Muscle of leg (tissue), 11 donors: ENCODE data around the gene ADCY2. TPM values are rescaled to one million over a fixed set of nuclear protein-coding genes. Genes with fewer than 3 reads are reported as not detected.
A peak's percentile ranks its signal among the peaks of the same experiment; 100 is the strongest.

Experiments used
- DNase-seq: peaks from one replicate; pipeline ENCODE4 v3.0.0; 2013
- H3K27ac ChIP-seq: one replicate; pipeline ENCODE4 v1.5.1; 2013; ENCODE audit warnings: mild to moderate bottlenecking, low read length, control low read depth
- H3K27me3 ChIP-seq: one replicate; pipeline ENCODE4 v1.6.1; 2013; ENCODE audit warnings: low read length; ENCODE audit not compliant: control insufficient read depth, insufficient read depth
- H3K36me3 ChIP-seq: one replicate; pipeline ENCODE4 v1.6.1; 2013; ENCODE audit warnings: low read length; ENCODE audit not compliant: control insufficient read depth, insufficient read depth
- H3K4me1 ChIP-seq: one replicate; pipeline ENCODE4 v1.6.1; 2013; ENCODE audit warnings: low read length; ENCODE audit not compliant: control insufficient read depth, insufficient read depth
- H3K4me3 ChIP-seq: one replicate; pipeline ENCODE4 v1.5.1; 2013; ENCODE audit warnings: low read length, control low read depth
- H3K9me3 ChIP-seq: replicated peaks from 2 replicates; pipeline ENCODE4 v1.6.1; 2013; ENCODE audit warnings: low read depth, low read length; ENCODE audit not compliant: control insufficient read depth
- WGBS: methylation state at CpG from one replicate; pipeline ENCODE4 v1.1.5; 2013; ENCODE audit warnings: missing lambda C conversion rate; ENCODE audit not compliant: insufficient coverage; 5-methylcytosine and 5-hydroxymethylcytosine counted together
- polyA plus RNA-seq, 8 donors: library from polyadenylated mRNA; unstranded; fragments of 120-200 nt; gene quantifications; one replicate each; pipeline versions ENCODE4 v1.2.1 to v1.2.3, GENCODE V29; 2013; ENCODE audit warnings: inconsistent platforms in 1 of 8, low replicate concordance in 1 of 8; ENCODE audit not compliant: insufficient read length in 8 of 8, insufficient read depth in 1 of 8
- total RNA-seq: library from RNA; stranded (reverse); fragments of 120-200 nt; gene quantifications from one replicate; pipeline ENCODE4 v1.2.4, GENCODE V29; 2013

ADCY2 gene
- total and polyA plus RNA-seq, 9 donors = 17.5 to 45.9 (median 30.0) TPM

- H3K36me3 ChIP-seq = no peaks in the 10 kb centered on the region
- H3K9me3 ChIP-seq = no peaks in the 10 kb centered on the region
- DNase-seq = no peak
- H3K4me1 ChIP-seq = no peaks in the 10 kb centered on the region
- WGBS = 31% methylated on average over 3 of the region's 8 CpGs
- H3K27ac ChIP-seq = no peak overlapping the region
- no peak overlapping the region for H3K4me3 ChIP-seq
- H3K27me3 ChIP-seq = peaks cover 2% of the 10 kb centered on the region
Observed at GRCh38 chr5:7823594-7823993, 427.7 kb downstream of the ADCY2 start.

GRCh38 chr5:7824995-7825394, 429.1 kb downstream of the ADCY2 start:
- no peaks in the 10 kb centered on the region for H3K4me1 ChIP-seq
- no peaks in the 10 kb centered on the region for H3K9me3 ChIP-seq
- H3K4me3 ChIP-seq = no peak overlapping the region
- WGBS = 94% methylated on average over 18 of the region's 18 CpGs
- DNase-seq = no peak
- H3K27me3 ChIP-seq = peaks cover 5% of the 10 kb centered on the region
- no peak overlapping the region for H3K27ac ChIP-seq
- H3K36me3 ChIP-seq = no peaks in the 10 kb centered on the region

GRCh38 chr5:7825630-7826029, 429.7 kb downstream of the ADCY2 start:
- peaks cover 5% of the 10 kb centered on the region for H3K27me3 ChIP-seq
- 89% methylated on average over 11 of the region's 11 CpGs for WGBS
- no peaks in the 10 kb centered on the region for H3K9me3 ChIP-seq
- H3K4me3 ChIP-seq = no peak overlapping the region
- no peaks in the 10 kb centered on the region for H3K36me3 ChIP-seq
- H3K4me1 ChIP-seq = no peaks in the 10 kb centered on the region
- H3K27ac ChIP-seq = no peak overlapping the region
- DNase-seq = no peak

- H3K9me3 ChIP-seq = no peaks in the 10 kb centered on the region
- 48% methylated on average over 2 of the region's 6 CpGs for WGBS
- H3K36me3 ChIP-seq = no peaks in the 10 kb centered on the region
- no peak overlapping the region for H3K27ac ChIP-seq
- H3K4me3 ChIP-seq = no peak overlapping the region
- H3K4me1 ChIP-seq = no peaks in the 10 kb centered on the region
- H3K27me3 ChIP-seq = peaks cover 5% of the 10 kb centered on the region
- peak; percentile 84 for DNase-seq
Observed at GRCh38 chr5:7827610-7828009, 431.7 kb downstream of the ADCY2 start.

- Histone ChIP-seq H3K9me3 (no peaks in the 10 kb centered on the region), H3K4me1 (no peaks in the 10 kb centered on the region), H3K27me3 (peaks cover 5% of the 10 kb centered on the region), H3K4me3 (no peak overlapping the region), H3K27ac (no peak overlapping the region), H3K36me3 (no peaks in the 10 kb centered on the region)
- 75% methylated on average over 7 of the region's 10 CpGs for WGBS
- no peak for DNase-seq
Observed at GRCh38 chr5:7828269-7828668, 432.3 kb downstream of the ADCY2 start.

GRCh38 chr5:7834982-7835381, 439.0 kb downstream of the ADCY2 start:
- H3K4me3 ChIP-seq = no peak overlapping the region
- H3K27me3 ChIP-seq = no peaks in the 10 kb centered on the region
- no peak for DNase-seq
- no peaks in the 10 kb centered on the region for H3K9me3 ChIP-seq
- H3K36me3 ChIP-seq = no peaks in the 10 kb centered on the region
- H3K4me1 ChIP-seq = no peaks in the 10 kb centered on the region
- no CpG with 5 or more reads among the region's 4 CpGs for WGBS
- H3K27ac ChIP-seq = no peak overlapping the region

- Histone ChIP-seq H3K27ac (no peak overlapping the region), H3K9me3 (no peaks in the 10 kb centered on the region), H3K4me1 (no peaks in the 10 kb centered on the region), H3K27me3 (no peaks in the 10 kb centered on the region), H3K36me3 (no peaks in the 10 kb centered on the region), H3K4me3 (no peak overlapping the region)
- WGBS = no CpG with 5 or more reads among the region's 3 CpGs
- no peak for DNase-seq
Observed at GRCh38 chr5:7837403-7837802, 441.5 kb downstream of the ADCY2 start.

GRCh38 chr5:7842531-7842930, 446.6 kb downstream of the ADCY2 start:
- H3K4me3 ChIP-seq = no peak overlapping the region
- H3K27ac ChIP-seq = no peak overlapping the region
- H3K36me3 ChIP-seq = no peaks in the 10 kb centered on the region
- H3K4me1 ChIP-seq = no peaks in the 10 kb centered on the region
- peaks cover 3% of the 10 kb centered on the region for H3K27me3 ChIP-seq
- no peak for DNase-seq
- WGBS = no CpG with 5 or more reads among the region's 2 CpGs
- H3K9me3 ChIP-seq = no peaks in the 10 kb centered on the region

- no peak overlapping the region for H3K27ac ChIP-seq
- peaks cover 5% of the 10 kb centered on the region for H3K4me1 ChIP-seq
- no peak overlapping the region for H3K4me3 ChIP-seq
- H3K27me3 ChIP-seq = peaks cover 13% of the 10 kb centered on the region
- no peak for DNase-seq
- no peaks in the 10 kb centered on the region for H3K9me3 ChIP-seq
- H3K36me3 ChIP-seq = no peaks in the 10 kb centered on the region
Observed at GRCh38 chr5:7844901-7845300, 449.0 kb downstream of the ADCY2 start.

GRCh38 chr5:7845557-7845956, 449.6 kb downstream of the ADCY2 start:
- 22% methylated on average over 4 of the region's 7 CpGs for WGBS
- Histone ChIP-seq H3K36me3 (no peaks in the 10 kb centered on the region), H3K27ac (no peak overlapping the region), H3K4me3 (no peak overlapping the region), H3K27me3 (peaks cover 14% of the 10 kb centered on the region), H3K4me1 (peaks cover 9% of the 10 kb centered on the region), H3K9me3 (no peaks in the 10 kb centered on the region)
- no peak for DNase-seq

- WGBS = no CpG with 5 or more reads among the region's 5 CpGs
- H3K27ac ChIP-seq = no peak overlapping the region
- H3K4me1 ChIP-seq = peaks cover 13% of the 10 kb centered on the region
- H3K4me3 ChIP-seq = no peak overlapping the region
- peaks cover 18% of the 10 kb centered on the region for H3K27me3 ChIP-seq
- H3K36me3 ChIP-seq = no peaks in the 10 kb centered on the region
- H3K9me3 ChIP-seq = no peaks in the 10 kb centered on the region
- no peak for DNase-seq
Observed at GRCh38 chr5:7846327-7846726, 450.4 kb downstream of the ADCY2 start.
